ENCODE results near the gene TMEM119. TPM values are rescaled to one million over a fixed set of nuclear protein-coding genes. Genes with fewer than 3 reads are reported as not detected.
"Not testable (repeated sequence)": the region's sequence is repeated elsewhere in the genome, so short reads cannot be mapped to it uniquely, and the experiment has no call there.

TMEM119 gene
- total RNA-seq, 1 donor from 2014 or later, result 2.0 TPM

DNA sequence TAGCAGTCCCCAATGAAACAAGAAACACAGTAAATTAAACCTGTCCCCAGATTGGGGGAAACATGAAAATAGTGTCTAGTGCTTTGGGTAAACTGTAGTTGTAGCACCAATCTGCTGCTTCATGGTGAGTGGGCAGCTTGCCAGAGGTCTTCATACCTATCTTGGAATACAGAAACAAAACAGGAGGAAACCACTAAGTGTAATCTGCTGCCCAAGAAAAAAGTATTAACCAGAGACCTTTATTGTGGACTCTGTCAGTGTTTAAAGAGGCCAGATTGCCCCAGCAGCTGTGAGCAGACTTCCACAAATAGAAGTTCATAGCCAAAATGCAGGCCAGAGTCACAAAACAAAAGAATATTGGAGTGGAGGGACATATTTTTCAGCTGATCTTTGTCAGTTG lies 33.2 kb downstream of the TMEM119 start:
- ATAC-seq, result no peak

DNA sequence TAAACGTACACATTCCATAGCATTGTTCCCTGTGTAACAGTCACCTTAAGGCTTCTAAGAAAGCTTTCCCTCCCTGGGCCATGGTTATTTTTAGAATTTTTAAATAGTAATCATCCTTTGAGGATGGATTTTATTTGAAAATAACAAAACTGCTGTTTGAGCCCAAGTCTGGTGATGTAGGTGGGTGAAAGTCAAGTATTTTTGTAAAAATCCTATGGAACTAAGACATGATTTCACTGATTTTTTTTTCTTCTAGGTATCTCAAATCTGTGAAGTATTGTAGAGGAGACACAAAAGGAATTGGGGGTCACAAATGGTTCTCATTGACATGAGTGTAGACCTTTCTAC lies 34.1 kb downstream of the TMEM119 start:
- no peak for ATAC-seq

DNA sequence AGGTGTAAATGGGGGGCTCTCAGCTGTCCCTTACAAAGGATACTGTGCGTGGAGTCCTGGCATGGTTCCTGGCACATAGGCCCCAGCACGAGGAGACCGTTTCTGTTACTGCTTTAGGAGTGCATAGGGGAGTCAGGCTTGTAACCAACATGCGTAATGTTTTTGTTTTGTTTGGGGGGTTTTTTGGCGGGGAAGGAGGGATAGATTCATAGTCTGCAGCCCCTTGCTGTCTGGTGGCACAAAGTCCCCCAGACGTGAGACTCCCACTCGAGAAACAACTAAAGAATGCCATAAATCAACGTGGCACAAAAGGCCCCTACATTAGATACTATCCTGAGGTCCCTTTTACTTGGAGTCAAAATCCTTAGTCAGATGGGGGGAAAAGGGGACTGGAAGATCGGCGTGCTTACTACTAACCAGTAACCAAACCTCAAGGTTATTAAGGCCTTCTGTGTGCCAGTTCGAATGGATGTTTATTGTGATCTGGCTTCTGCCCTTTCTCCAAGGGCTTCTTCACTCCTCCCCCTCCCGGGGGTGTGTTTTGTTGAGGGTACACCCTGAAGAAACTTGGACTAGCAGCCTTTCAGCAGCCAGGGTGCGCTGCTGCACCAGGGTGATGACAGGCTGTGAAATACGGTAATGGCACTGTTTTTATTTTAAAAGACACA lies 34.6 kb downstream of the TMEM119 start:
- peak; percentile 60 for ATAC-seq

DNA sequence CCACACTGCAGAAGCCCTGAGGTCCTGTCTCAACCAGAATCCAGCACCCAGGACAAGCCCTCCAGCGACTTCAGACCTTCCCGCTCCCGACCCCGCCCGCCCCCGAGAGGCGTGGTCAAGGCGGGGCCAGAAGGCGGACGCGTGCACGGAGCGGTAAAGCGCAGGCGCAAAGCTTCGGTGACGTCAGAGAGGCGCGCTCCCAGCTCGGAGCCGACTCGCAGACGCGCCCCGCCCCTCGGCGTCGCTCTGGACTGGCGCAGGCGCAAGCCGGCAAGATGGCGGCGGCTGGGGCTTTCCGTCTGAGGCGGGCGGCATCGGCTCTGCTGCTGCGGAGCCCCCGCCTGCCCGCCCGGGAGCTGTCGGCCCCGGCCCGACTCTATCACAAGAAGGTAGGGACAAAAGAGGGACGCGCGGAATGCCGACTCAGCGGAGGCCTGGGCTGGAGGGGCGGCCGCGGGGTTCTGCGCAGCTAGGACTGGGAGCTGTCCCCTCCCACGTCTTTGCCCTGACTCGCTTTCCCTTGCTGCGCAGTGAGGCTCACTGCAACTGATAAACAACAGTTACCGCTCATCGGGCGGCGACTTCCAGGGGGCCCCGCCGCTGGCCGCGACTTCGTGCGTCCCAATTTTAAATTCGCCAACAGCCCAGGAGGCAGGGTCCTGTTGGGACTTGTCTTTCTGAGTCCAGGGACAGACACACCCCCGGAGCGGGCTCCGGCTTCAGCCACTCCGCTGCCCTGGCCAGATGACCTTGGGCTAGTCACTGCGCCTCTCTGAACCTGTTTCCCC lies 35.3 kb downstream of the TMEM119 start, which contains the start of gene ISCU:
Gene ISCU (plus strand): TSS at position 249 of the 788 bp plus-strand sequence. CDS start 27 bp downstream, at position 276.
- ATAC-seq, result peak; percentile 94

DNA sequence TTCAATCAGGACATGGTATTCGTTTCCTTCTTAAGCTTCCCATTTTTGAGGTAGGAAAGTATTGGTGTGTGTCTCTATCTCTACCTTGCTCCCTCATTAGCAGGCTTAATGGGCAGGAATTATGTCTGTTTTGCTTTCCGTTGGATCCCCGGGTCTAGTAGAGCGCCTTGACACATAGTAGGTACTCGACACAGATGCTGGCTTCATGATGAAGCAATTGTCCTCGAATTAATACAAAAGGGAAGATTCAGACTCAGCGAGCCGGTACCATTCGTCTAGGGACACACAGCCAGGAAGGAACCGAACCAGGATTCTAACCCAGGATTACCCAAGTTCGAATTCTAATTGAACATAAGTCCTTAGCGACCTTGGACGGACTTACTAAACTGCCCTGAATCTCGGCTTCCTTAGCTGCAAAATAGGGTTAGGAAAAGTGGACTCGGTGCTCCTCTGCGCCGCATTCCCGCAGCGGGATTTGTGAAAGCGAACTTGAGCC lies 36.0 kb downstream of the TMEM119 start:
- ATAC-seq, result no peak

DNA sequence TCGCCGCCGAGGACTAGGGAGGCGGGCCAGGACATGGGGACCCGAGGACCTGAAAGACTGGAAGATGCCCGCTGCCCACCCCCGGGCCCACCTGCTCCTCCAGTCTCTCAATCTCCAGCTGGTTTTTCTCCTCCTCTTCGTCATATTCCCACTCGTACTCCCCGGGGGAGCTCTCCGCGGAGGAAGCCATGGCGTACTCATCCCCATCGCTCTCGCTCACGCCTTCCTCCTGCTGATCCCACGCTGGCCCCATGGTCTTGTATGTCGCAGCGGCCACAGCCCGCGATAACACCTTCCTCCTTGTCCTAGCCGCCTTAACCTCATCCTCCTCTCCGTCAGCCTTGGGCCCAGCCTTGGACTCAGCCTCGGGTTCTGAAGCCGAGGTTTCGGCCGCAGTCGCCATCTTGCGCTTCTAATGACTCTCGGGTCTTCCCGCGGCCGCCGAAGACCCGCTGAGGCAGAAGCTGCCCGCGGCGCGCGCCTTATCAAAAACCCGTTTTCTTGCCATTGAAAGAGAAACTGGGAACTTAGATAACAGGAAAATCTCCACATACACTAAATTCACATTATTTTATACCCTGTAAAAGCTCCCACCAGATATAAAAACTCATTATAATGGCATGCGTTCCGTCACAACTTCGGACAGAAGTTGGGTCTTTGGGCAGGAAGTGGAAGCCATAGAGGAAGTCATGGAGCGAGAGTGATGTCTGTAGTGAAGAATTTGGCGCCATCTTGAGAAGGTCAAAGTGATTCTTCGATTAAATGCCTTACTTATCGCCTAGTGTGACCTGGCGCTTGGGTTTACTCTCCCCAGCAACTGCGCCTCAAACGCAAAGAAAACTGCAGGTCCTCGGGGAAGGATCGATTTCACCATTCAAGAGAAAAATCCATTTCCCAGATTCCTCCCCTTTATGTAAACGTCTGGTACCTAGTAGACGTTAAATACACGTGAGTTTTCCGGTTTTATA lies 36.8 kb downstream of the TMEM119 start, which contains the start of gene SART3:
Gene SART3 (minus strand): TSS at position 422 of the 968 bp plus-strand sequence. CDS start 19 bp downstream, at position 403.
- ATAC-seq, result peak; percentile 42

DNA sequence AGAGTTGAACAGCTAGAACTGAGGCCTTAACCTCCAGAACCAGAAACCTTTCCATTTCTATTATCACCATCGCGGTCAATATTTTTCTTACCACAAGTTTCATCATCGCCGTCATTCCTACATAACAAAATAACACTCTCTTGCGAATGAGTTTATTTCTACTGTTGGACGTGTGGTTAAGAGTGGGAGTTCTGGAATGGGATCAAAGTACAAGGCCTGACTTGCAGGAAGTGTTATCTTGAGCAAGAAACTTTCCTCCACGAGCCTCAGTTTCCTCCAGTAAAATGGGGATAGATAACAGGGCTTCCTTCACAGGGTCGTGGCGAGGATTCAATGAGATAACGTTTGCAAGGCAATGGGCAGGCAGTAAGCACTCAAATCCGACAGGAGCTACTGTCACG lies 37.6 kb downstream of the TMEM119 start:
- no peak for ATAC-seq

DNA sequence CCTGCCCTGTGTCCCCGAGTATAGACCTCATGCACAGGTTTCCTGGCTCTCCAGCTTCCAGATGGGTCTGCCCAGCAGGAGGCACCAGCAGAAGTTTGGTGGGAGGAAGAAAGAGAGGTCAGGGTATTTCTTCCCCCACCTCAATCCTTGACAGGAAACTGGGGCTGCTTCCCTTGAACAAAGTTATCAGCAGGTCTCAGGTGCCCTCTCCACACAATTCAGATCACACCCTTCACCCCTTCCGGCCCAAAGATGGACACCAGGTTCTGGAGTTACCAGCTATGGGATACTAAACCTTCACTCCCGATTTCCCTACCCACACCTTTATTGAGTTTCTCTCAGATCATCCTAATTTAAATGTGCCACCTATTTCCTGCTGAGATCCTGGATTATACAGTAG lies 38.1 kb downstream of the TMEM119 start:
- no peak for ATAC-seq

DNA sequence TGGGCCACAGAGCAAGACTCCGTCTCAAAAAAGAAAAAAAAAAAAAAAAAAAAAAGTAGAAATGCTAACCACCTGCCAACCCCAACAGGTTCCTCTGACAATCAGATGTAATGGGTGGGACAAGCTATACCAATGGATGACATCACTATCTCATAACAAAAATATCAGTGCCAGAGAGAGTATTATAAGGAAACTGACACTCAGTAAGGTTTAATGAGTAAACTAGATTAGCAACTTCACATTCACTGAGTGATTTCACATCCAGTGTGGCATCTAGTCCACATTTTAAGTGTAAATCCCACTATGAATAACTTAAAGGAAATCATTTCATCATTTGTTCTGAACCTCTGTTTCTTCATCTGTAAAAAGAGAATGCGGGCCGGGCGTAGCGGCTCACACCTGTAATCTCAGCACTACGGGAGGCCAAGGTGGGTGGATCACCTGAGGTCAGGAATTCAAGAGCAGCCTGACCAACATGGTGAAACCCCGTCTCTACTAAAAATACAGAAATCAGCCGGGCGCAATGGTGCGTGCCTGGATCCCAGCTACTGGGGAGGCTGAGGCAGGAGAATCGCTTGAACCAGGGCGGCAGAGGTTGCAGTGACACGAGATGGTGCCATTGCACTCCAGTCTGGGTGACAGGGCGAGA lies 38.8 kb downstream of the TMEM119 start:
- ATAC-seq, result no peak

DNA sequence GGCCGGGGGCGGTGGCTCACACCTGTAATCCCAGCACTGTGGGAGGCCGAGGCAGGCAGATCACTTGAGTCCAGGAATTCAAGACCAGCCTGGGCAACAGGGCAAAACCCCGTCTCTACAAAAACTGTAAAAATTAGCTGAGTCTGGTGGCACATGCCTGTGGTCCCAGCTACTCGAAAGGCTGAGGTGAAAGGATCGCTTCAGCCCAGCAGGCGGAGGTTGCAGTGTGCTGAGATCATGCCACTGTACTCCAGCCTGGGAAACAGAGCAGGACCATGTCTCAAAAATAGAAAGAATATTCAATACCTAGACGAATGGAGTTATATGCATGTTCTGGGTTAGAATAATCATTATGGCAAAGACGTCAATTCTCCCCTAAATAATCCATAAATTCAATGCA lies 42.5 kb downstream of the TMEM119 start:
- ATAC-seq, result not testable (repeated sequence)

DNA sequence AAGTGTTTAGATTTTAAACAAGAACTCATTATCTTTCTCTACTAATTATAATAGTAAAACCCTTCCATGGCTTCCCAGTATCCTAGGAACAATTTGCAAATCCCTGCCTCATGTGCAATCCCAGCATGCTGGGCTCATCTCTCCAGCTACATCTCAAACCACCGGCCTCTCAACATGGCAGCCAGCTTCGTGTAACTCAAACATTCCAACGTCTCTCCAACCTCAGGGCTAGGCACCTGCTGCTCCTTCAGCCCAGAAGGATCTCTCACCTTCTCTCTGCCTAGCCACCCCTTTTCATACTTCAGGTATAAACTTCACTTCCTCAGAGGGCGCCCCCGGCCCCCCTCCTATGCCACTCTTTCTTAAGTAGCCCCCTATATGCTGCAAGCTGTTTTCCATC lies 44.1 kb downstream of the TMEM119 start:
- no peak for ATAC-seq

DNA sequence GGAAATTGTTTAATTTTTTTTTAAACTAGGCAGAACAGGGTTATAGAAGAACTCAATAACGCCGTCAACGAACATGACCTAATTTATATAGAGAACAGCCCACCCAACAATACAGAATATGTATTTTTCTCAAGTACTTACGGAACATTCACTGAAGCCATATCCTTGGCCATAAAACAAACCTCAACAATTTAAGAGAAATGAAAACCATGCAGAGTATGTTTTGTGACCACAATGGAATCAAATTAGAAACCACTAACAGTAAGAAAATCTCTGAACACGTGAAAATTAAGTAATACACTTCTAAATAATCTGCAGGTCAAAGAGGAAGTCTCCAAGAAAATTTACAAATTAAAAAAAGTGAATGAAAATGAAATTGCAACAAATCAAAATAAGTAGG lies 46.3 kb downstream of the TMEM119 start:
- ATAC-seq, result no peak

DNA sequence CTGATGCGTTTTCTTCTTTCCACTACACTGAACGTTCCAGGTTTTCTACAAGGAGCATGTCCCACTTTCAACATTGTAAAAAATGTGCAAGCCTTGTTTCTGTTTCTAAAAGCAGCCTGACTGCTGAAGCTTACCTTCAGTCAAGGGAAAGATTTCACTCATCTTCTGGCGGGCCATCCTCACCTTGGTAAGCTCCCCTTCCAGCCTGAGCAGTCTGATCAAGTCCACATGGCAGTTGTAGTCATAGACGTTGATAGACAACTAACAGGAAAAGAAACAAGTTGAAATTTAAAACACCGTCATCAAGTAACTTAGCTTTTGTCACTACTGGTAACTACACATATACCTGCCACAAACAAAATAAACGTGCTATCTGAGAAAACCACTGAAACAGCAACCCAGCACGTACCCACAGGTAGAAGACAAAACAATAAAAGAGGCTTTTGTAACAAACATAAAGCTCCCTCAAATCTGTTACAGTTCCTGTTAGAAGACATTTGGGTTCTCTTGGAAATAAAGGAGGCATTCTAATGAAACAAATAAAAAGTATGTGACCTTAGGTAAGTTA lies 48.8 kb downstream of the TMEM119 start:
- no peak for ATAC-seq

DNA sequence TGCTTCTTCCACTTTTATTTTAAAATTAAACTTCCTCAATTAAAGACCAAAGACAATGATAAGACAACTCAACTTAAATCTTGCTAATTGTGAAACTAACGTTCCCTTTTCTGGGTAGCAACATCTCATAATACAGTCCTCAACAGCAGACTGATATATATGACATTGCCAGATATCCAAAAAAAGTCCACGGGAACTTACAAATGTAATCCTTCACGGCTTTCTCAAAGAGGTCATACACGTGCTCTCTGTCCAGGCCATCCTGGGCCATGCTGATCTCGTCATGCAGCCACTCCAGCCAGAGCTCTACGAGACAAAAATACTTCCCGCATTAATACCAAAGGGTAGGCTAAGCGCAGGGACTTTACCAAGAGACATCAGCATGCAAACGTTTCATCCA lies 50.2 kb downstream of the TMEM119 start:
- ATAC-seq, result no peak

DNA sequence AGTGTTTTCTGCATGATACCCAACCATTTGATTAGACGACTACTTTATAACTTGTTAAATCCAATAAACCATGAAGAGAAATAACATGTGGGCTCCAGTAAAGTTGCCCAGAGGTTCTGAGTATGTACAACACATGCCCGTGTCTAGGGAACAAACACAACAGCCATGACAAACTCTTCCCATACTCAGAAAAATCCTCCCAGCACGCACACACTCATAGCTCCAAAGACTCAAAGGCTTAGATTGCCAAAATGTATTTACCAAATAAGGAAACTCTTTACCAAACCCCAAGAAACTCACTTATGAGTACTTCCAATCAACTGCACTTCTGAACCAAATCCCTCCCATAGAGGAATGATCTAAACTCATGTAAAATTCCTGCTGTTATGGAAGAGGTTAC lies 54.2 kb downstream of the TMEM119 start:
- no peak for ATAC-seq

DNA sequence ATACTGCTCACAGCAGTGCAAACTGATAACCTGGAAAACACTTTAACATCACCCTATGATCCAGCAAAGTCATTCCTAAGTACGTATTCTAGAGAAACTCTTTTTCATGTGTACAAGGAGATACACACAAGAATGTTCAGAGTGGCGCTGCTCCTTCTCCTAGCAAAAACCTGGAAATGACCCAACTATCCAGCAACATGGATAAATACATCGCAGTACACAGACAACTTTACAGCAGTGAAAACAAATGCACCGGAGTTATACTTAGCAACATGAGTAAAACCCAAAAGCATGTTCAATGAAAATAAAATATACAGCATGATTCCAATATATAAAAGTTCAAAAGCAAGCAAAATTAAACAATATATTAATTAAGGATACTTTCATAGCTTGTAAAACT lies 55.6 kb downstream of the TMEM119 start:
- no peak for ATAC-seq

Other genes starting within 250 kb of the TMEM119 start
- gene FICD, start 82.8 kb downstream of the TMEM119 start, total RNA-seq, result 1.1 TPM
- 25.7 TPM for gene SART3, start 36.9 kb downstream of the TMEM119 start, total RNA-seq
- 51.2 TPM for gene ISCU, start 35.5 kb downstream of the TMEM119 start, total RNA-seq
- gene SELPLG, start 35.8 kb upstream of the TMEM119 start, total RNA-seq, result 0.76 TPM
- 107 TPM for gene CORO1C, start 133.4 kb upstream of the TMEM119 start, total RNA-seq